Fibroblast of lung (primary cell): ENCODE data around the gene TCAIM.

Source experiments
- EZH2 ChIP-seq: IDR thresholded peaks from 2 replicates; pipeline ENCODE4 v1.5.1; 2012; ENCODE audit warnings: low read length, control low read depth, mild to moderate bottlenecking; ENCODE audit errors: missing control alignments
- TF ChIP-seq, protein P1 (sequence below), 2 donors: IDR thresholded peaks in 1 of 2; conservative IDR thresholded peaks in 1 of 2; 1 replicate in 1 of 2; 2 replicates in 1 of 2; pipeline ENCODE4 v1.5.1; 2011 to 2012; ENCODE audit warnings: low read length in 2 of 2, control low read depth in 1 of 2, inconsistent platforms in 1 of 2, low read depth in 1 of 2, mild to moderate bottlenecking in 1 of 2

GRCh38 chr3:44436181-44436580, 97.6 kb downstream of the TCAIM start:
- TF ChIP-seq, protein P1, sequence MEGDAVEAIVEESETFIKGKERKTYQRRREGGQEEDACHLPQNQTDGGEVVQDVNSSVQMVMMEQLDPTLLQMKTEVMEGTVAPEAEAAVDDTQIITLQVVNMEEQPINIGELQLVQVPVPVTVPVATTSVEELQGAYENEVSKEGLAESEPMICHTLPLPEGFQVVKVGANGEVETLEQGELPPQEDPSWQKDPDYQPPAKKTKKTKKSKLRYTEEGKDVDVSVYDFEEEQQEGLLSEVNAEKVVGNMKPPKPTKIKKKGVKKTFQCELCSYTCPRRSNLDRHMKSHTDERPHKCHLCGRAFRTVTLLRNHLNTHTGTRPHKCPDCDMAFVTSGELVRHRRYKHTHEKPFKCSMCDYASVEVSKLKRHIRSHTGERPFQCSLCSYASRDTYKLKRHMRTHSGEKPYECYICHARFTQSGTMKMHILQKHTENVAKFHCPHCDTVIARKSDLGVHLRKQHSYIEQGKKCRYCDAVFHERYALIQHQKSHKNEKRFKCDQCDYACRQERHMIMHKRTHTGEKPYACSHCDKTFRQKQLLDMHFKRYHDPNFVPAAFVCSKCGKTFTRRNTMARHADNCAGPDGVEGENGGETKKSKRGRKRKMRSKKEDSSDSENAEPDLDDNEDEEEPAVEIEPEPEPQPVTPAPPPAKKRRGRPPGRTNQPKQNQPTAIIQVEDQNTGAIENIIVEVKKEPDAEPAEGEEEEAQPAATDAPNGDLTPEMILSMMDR (conservative IDR thresholded peaks at IDR 0.05 in 1 of 2, IDR thresholded peaks at IDR 0.05 in 1 of 2; ENCODE audit: low read depth in 1 of 2, low read length in 2 of 2) = no peak
- no peak for TF ChIP-seq EZH2
